GM12875 (cell line): ENCODE data around the gene C10orf95.
A peak's percentile ranks its signal among the peaks of the same experiment; 100 is the strongest.

Experiments used
- H3K4me3 ChIP-seq: one replicate; pipeline ENCODE4 v1.5.1; 2011; ENCODE audit warnings: low read depth, low read length, control low read depth
- TF ChIP-seq, protein P1 (sequence below): IDR thresholded peaks from 2 replicates; pipeline ENCODE4 v1.5.1; 2011; ENCODE audit warnings: low read depth, mild to moderate bottlenecking, control low read depth, inconsistent platforms, low read length, moderate library complexity, borderline replicate concordance; ENCODE audit not compliant: insufficient read depth

Gene C10orf95

GRCh38 chr10:102449321-102450123 lies 1.8 kb downstream of the C10orf95 start:
- TF ChIP-seq, protein P1, sequence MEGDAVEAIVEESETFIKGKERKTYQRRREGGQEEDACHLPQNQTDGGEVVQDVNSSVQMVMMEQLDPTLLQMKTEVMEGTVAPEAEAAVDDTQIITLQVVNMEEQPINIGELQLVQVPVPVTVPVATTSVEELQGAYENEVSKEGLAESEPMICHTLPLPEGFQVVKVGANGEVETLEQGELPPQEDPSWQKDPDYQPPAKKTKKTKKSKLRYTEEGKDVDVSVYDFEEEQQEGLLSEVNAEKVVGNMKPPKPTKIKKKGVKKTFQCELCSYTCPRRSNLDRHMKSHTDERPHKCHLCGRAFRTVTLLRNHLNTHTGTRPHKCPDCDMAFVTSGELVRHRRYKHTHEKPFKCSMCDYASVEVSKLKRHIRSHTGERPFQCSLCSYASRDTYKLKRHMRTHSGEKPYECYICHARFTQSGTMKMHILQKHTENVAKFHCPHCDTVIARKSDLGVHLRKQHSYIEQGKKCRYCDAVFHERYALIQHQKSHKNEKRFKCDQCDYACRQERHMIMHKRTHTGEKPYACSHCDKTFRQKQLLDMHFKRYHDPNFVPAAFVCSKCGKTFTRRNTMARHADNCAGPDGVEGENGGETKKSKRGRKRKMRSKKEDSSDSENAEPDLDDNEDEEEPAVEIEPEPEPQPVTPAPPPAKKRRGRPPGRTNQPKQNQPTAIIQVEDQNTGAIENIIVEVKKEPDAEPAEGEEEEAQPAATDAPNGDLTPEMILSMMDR: no peak
- peak overlapping the region; percentile 77 for H3K4me3 ChIP-seq

GRCh38 chr10:102444851-102445250 lies 6.5 kb downstream of the C10orf95 start:
- H3K4me3 ChIP-seq: no peak overlapping the region
- TF ChIP-seq, protein P1: no peak

GRCh38 chr10:102438374-102438773 lies 13.0 kb downstream of the C10orf95 start:
- TF ChIP-seq, protein P1: no peak
- no peak overlapping the region for H3K4me3 ChIP-seq

DNA sequence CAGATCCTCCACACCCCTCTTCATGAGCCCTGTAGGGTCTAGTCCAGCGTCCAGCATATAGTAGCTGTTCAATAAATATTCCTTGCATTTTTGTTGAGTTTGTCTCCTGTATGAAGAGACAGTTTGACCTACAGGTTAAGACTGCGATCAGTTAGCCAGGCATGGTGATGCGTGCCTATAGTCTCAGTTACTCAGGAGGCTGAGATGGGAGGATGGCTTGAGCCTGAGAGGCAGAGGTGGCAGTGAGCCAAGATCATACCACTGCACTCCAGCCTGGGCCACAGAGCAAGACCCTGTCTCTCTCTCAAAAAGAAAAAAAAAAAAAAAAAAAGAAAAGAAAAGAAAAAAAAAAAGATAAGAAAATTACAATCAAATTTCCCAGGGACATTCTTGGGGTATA lies 13.8 kb downstream of the C10orf95 start:
- TF ChIP-seq, protein P1: no peak
- H3K4me3 ChIP-seq: no peak overlapping the region

GRCh38 chr10:102436312-102436711 lies 15.0 kb downstream of the C10orf95 start:
- TF ChIP-seq, protein P1: no peak
- H3K4me3 ChIP-seq: no peak overlapping the region

- H3K4me3 ChIP-seq: peak overlapping the region; percentile 36
- TF ChIP-seq, protein P1: no peak
These were observed 15.7 kb downstream of the C10orf95 start for GRCh38 chr10:102435529-102436233.

DNA sequence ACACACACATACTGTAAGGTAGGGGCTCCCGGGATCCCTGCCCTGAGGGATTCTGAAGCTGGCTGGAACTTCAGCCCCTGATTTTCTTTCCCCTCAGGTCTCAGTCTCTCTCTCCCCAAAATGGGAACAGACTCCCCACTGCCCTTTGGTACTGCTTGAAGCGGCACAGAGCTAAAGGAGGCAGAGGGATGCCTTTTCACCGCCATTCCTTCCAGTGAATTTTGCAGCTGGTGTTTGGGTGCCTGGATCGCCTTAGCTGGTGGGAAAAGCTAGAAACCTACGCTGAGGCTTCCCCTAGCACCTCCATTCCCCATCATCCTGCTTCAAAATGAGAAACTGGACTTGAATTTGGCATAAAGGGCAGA lies 16.2 kb downstream of the C10orf95 start:
- H3K4me3 ChIP-seq: peak overlapping the region; percentile 36
- TF ChIP-seq, protein P1: no peak
